PFSK-1 (cell line): ENCODE results near the gene NXF1.

Source experiments
- FOXP2 ChIP-seq: optimal IDR thresholded peaks from 2 replicates; pipeline ENCODE3; 2011; ENCODE audit warnings: borderline replicate concordance, control low read depth, inconsistent platforms; ENCODE audit not compliant: insufficient read depth; ENCODE audit errors: extremely low read length, extremely low read depth
- POLR2AphosphoS5 ChIP-seq: IDR thresholded peaks from 2 replicates; pipeline ENCODE4 v1.6.1; 2012; ENCODE audit warnings: low read depth, mild to moderate bottlenecking, control low read depth, low read length, moderate library complexity
- SIN3A ChIP-seq: IDR thresholded peaks from 2 replicates; pipeline ENCODE4 v1.6.1; 2012; ENCODE audit warnings: mild to moderate bottlenecking, low read length, moderate library complexity, borderline replicate concordance; ENCODE audit not compliant: insufficient read depth
- TAF1 ChIP-seq: IDR thresholded peaks from 2 replicates; pipeline ENCODE4 v1.6.1; 2012; ENCODE audit warnings: low read length, control low read depth, borderline replicate concordance; ENCODE audit not compliant: insufficient read depth
- TF ChIP-seq, protein P1 (sequence below), 2 experiments: IDR thresholded peaks; 2 replicates each; pipeline versions ENCODE4 v1.6.1 to v1.8.0; 2011 to 2012; ENCODE audit warnings: low read depth in 2 of 2, low read length in 2 of 2, control low read depth in 1 of 2, inconsistent platforms in 1 of 2, mild to moderate bottlenecking in 1 of 2, moderate library complexity in 1 of 2; ENCODE audit not compliant: insufficient read depth in 1 of 2

NXF1 gene

DNA sequence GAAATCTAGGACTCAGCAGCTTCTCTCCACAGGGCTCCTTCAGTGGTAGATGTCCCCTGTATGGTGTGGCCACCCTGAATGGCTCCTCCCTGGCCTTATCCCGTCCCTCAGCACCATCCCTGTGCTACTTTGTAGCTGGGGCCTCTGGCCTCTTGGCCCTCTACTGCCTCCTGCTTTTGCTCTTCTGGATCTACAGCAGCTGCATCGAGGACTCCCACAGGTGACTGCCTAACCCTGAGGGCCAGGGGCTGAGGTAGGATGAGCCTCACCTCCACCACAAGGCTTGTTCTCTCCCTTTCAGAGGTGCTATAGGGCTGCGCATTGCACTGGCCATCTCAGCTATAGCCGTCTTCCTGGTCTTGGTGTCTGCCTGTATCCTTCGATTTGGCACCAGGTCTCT lies 16.2 kb downstream of the NXF1 start:
- TF ChIP-seq FOXP2, result no peak
- TF ChIP-seq, protein P1, sequence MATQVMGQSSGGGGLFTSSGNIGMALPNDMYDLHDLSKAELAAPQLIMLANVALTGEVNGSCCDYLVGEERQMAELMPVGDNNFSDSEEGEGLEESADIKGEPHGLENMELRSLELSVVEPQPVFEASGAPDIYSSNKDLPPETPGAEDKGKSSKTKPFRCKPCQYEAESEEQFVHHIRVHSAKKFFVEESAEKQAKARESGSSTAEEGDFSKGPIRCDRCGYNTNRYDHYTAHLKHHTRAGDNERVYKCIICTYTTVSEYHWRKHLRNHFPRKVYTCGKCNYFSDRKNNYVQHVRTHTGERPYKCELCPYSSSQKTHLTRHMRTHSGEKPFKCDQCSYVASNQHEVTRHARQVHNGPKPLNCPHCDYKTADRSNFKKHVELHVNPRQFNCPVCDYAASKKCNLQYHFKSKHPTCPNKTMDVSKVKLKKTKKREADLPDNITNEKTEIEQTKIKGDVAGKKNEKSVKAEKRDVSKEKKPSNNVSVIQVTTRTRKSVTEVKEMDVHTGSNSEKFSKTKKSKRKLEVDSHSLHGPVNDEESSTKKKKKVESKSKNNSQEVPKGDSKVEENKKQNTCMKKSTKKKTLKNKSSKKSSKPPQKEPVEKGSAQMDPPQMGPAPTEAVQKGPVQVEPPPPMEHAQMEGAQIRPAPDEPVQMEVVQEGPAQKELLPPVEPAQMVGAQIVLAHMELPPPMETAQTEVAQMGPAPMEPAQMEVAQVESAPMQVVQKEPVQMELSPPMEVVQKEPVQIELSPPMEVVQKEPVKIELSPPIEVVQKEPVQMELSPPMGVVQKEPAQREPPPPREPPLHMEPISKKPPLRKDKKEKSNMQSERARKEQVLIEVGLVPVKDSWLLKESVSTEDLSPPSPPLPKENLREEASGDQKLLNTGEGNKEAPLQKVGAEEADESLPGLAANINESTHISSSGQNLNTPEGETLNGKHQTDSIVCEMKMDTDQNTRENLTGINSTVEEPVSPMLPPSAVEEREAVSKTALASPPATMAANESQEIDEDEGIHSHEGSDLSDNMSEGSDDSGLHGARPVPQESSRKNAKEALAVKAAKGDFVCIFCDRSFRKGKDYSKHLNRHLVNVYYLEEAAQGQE (IDR thresholded peaks at IDR 0.05; ENCODE audit: insufficient read depth in 1 of 2, low read depth in 2 of 2, low read length in 2 of 2), result no peak
- TF ChIP-seq TAF1, result no peak
- no peak for TF ChIP-seq SIN3A
- TF ChIP-seq POLR2AphosphoS5, result no peak

DNA sequence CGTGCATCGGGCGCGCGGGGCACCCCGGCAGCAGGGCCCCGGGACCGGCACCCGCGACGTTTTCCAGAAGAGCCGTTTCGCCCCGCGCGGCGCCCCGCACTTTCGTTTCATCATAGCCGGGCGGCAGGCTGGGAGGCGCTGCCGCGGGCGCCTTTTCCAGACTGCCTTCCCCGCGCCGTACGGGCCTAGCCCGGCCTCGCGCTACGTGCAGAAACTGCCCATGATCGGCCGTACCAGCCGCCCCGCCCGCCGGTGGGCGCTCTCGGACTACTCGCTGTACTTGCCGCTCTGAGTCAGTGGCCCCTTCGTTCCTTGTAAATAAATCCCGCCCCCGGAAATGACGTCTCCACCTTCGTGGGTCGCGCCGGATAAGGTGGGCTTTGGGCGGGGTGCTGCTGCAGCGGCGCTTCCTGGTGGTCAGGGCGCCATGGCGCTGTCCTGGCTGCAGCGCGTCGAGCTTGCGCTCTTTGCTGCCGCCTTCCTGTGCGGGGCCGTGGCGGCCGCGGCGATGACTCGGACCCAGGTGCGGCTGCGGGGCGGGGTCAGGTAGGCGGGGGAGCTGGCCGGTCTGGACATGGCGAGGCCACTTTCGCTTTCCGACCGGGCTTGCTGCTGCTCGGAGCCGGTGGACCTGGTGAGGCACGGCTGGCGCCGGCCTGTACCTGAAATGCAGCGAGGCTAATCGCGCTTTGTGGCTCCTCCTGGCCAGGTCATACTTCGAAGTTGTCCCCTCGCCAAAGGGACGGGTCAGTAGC lies 18.1 kb downstream of the NXF1 start, which contains the start of gene TMEM179B:
Gene TMEM179B (plus strand): TSS at position 398 of the 755 bp plus-strand sequence. CDS start 30 bp downstream, at position 428.
- peak; percentile 90 for TF ChIP-seq SIN3A
- peak; percentile 97 for TF ChIP-seq POLR2AphosphoS5
- TF ChIP-seq, protein P1 (IDR thresholded peaks at IDR 0.05; ENCODE audit: insufficient read depth in 1 of 2, low read depth in 2 of 2, low read length in 2 of 2), result peak; percentile 42 to 62; a peak in 3 of 4 replicates
- peak; percentile 97; the same call in 1 of the 2 replicates for TF ChIP-seq TAF1
- peak; percentile 85 for TF ChIP-seq FOXP2

DNA sequence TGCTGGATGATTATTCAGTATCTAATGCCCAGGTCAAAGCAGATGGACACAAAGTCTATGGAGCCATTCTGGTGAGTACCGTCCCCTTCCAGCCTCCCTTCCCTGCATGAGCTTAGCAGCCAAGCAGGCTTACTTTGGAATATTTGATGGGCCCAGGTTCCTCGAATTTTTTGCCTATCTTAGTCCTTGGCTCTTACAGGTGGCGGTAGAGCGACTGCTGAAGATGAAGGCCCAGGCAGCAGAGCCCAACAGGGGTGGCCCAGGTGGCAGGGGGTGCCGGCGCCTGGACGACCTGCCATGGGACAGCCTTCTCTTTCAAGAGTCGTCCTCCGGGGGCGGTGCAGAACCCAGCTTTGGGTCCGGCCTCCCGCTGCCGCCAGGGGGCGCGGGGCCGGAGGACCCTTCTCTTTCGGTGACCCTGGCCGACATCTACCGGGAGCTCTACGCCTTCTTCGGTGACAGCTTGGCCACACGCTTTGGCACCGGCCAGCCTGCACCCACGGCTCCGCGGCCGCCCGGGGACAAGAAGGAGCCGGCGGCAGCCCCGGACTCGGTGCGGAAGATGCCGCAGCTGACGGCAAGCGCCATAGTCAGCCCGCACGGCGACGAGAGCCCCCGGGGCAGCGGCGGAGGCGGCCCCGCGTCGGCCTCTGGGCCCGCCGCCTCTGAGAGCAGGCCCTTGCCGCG lies 18.8 kb downstream of the NXF1 start:
- TF ChIP-seq TAF1 (0 out of 2 replicates have a peak, but pooled peaks have one; percentile 48), FOXP2 (peak; percentile 31), SIN3A (peak; percentile 71; the same call in 1 of the 2 replicates)
- TF ChIP-seq, protein P1 (IDR thresholded peaks at IDR 0.05; ENCODE audit: insufficient read depth in 1 of 2, low read depth in 2 of 2, low read length in 2 of 2), result no peak

DNA sequence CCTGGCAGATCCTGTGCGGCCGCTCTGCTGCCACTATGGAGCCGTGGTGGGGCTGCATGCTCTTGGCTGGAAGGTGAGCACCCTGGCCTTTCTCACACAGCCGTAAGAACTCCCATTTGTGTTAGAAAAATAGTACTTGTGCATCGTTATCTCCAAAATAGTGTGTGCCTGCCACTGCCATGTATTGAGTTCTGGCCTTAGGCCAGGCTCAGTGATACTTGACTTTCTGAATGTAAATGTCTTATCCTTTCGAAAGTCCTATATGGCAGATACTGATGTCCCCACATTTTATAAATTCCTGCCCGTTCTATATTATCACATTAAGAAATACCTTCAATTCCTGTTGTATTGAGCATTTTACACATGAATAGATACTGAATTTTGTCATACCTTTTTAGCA lies 22.5 kb downstream of the NXF1 start:
- TF ChIP-seq POLR2AphosphoS5 (no peak), TAF1 (no peak), SIN3A (no peak), FOXP2 (no peak)
- TF ChIP-seq, protein P1 (IDR thresholded peaks at IDR 0.05; ENCODE audit: insufficient read depth in 1 of 2, low read depth in 2 of 2, low read length in 2 of 2), result no peak
